ENCODE measurements around the gene SAMD4A. TPM values are rescaled to one million over a fixed set of nuclear protein-coding genes. Genes with fewer than 3 reads are reported as not detected.

Gene SAMD4A
- total RNA-seq, 1 donor from 2014 or later = 49.8 TPM

- no peak for DNase-seq (ENCODE audit: low spot score)
Measured at GRCh38 chr14:54654605-54655004, 87.7 kb downstream of the SAMD4A start.

GRCh38 chr14:54658836-54659235, 91.9 kb downstream of the SAMD4A start:
- no peak for DNase-seq (ENCODE audit: low spot score)

GRCh38 chr14:54659365-54659764, 92.4 kb downstream of the SAMD4A start:
- DNase-seq (ENCODE audit: low spot score) = no peak

GRCh38 chr14:54660604-54661111, 93.7 kb downstream of the SAMD4A start:
- no peak for DNase-seq (ENCODE audit: low spot score)

GRCh38 chr14:54662491-54663133, 95.7 kb downstream of the SAMD4A start:
- no peak for DNase-seq (ENCODE audit: low spot score)

- no peak for DNase-seq (ENCODE audit: low spot score)
Measured at GRCh38 chr14:54664961-54665360, 98.0 kb downstream of the SAMD4A start.

GRCh38 chr14:54665946-54666345, 99.0 kb downstream of the SAMD4A start:
- DNase-seq (ENCODE audit: low spot score) = no peak

- DNase-seq (ENCODE audit: low spot score) = no peak
Measured at GRCh38 chr14:54667026-54667744, 100.3 kb downstream of the SAMD4A start.

- DNase-seq (ENCODE audit: low spot score) = no peak
Measured at GRCh38 chr14:54667764-54668163, 100.8 kb downstream of the SAMD4A start.

GRCh38 chr14:54669721-54670561, 103.0 kb downstream of the SAMD4A start:
- no peak for DNase-seq (ENCODE audit: low spot score)

- no peak for DNase-seq (ENCODE audit: low spot score)
Measured at GRCh38 chr14:54671537-54671936, 104.6 kb downstream of the SAMD4A start.

GRCh38 chr14:54672181-54672580, 105.3 kb downstream of the SAMD4A start:
- no peak for DNase-seq (ENCODE audit: low spot score)

- DNase-seq (ENCODE audit: low spot score) = no peak
Measured at GRCh38 chr14:54672688-54673087, 105.8 kb downstream of the SAMD4A start.

- DNase-seq (ENCODE audit: low spot score) = no peak
Measured at GRCh38 chr14:54673193-54674045, 106.5 kb downstream of the SAMD4A start.

- no peak for DNase-seq (ENCODE audit: low spot score)
Measured at GRCh38 chr14:54674046-54674741, 107.3 kb downstream of the SAMD4A start.

GRCh38 chr14:54675236-54676128, 108.6 kb downstream of the SAMD4A start:
- no peak for DNase-seq (ENCODE audit: low spot score)

GRCh38 chr14:54676812-54677708, 110.1 kb downstream of the SAMD4A start:
- peak; percentile 40 for DNase-seq (ENCODE audit: low spot score)

GRCh38 chr14:54680651-54681050, 113.7 kb downstream of the SAMD4A start:
- no peak for DNase-seq (ENCODE audit: low spot score)

- DNase-seq (ENCODE audit: low spot score) = no peak
Measured at GRCh38 chr14:54681811-54682261, 114.9 kb downstream of the SAMD4A start.

Measured in mucosa of gallbladder (tissue), 1 donor.